GM19438 (cell line): Measurements from ENCODE around the gene COL23A1.

Experiments
- ATAC-seq: cut with Tn5 transposase; IDR thresholded peaks from one replicate; pipeline ENCODE4 v1.9.1; 2021; ENCODE audit warnings: low read depth; ENCODE audit not compliant: unreplicated experiment

Gene COL23A1

DNA sequence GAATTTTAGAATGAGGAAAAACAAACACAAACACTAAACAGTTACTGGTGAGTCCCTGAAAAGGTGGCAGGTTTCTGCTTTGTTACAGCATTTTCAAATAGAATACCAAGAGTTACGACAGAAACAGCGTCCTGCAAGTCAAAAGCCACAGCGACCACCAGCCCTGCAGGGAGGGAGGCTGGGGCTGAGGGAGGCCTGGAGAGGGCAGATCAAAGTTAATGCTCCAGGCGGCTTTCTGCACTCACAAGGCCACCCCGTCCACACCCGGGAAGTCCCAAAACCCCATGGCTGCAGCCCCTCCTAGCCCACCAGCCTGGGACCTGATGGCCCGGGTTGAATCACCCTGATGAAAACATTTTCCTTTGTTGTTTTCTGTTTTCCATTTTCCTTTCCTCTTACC lies 29.3 kb downstream of the COL23A1 start:
- no peak for ATAC-seq

DNA sequence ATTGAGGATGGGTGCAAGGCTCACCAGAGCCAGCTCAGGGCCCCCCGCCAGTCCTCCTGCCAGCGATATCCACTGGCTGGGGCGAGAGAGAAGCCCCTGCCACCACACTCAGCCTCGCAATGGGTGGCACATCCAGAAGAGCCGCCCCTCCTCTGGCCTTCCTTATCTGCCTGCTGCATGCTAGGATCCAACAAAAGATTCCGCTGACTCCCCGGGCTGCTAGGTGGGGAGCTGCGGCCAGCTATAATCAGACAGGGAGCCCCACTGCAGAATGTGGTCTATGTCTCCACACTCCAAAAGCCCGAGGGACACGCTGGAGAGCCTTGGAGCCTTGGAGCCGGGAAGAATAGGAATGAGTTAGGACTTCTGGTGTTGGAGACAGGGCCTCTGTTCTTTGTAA lies 32.8 kb downstream of the COL23A1 start:
- ATAC-seq = no peak

DNA sequence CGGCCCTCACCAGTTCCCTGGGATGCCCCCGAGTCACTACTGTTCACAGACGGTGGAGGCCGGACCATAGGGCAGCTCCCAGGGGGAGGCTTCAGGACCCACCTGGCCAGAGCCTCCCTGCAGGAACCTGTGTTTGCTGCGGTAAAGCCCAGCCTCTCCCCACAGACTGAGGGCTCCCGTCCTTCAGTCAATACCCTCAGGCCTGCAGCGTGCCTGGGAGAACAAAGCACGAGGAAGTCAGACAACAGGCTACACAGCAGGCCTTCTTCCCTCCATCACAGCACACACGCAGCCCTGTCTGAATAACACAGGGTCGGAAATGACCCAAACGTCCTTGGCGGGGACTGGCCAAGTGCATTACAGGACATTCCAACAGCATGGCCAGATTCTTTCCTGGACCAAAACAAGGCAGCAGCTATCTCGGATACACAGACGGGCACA lies 34.4 kb downstream of the COL23A1 start:
- ATAC-seq = no peak

DNA sequence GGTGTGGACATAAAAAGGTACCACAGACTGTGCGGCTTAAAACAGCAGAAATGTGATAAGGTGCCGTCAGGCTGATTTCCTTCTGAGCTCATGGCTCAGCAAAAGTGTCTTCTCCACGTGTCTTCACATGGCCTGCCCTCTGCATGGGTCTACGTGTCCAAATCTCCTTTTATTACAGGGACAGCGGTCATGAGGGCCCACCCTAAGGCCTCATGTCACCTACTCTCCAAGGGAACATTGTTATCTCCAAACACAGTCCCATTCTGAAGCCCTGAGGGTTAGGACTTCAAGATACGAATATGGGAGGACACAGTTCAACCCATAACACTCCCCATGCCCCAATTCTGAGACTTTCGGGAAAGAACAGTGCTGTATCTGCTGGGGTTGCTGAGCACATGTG lies 35.2 kb downstream of the COL23A1 start:
- ATAC-seq = no peak

DNA sequence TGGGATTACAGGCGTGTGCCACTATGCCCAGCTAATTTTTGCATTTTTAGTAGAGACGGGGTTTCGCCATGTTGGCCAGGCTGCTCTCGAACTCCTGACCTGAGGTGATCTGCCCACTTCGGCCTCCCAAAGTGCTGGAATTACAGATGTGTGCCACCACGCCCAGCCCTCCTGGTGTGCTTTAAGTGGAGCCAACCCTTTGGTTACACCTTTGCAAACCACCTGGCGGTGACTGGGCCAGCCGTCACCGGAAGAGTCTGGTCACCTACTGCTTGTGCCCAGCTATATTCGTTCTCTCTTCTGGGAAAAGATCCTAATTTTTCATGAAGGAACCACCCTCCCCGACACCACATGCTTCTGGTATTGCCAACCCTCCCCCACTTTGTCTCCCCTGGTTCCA lies 35.9 kb downstream of the COL23A1 start:
- ATAC-seq = no peak

DNA sequence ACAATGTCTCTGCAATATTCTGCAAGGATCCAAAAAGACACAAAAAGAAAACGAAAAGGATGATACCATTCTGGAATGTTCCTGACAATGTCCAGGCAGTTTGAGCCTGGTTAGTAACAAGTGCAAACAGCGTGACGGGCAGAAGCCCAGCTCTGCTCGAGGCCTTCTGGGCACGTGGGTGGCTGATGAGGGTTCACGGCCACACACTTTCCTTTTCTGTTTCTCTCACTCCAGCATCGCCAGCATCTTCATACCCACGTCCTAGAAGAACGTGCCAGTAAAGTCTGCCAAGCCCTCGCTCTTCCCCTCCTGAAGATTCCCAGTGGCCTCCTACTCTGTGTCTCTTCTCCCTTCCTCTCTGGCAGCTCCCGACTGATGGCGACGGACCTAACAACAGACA lies 36.7 kb downstream of the COL23A1 start:
- ATAC-seq = no peak

DNA sequence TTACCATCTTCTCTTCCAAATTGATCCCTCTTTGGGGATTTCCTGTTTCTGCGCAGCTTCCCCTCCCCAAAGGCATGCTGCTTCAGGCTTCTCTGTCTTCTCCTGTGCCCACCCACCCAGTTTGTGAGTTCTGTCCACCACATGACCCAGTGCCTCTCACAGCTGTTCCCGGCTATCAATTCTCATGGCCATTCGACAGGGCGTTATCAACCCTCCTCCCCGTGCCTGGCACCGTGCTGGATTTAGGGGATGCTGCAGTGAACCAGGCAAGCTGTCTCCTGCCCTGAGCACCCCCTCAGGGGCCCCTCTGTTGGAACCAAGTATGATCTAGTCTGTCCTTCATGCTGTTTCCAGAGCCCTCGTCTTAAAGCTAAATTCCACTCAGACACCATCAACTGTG lies 38.7 kb downstream of the COL23A1 start:
- ATAC-seq = no peak

DNA sequence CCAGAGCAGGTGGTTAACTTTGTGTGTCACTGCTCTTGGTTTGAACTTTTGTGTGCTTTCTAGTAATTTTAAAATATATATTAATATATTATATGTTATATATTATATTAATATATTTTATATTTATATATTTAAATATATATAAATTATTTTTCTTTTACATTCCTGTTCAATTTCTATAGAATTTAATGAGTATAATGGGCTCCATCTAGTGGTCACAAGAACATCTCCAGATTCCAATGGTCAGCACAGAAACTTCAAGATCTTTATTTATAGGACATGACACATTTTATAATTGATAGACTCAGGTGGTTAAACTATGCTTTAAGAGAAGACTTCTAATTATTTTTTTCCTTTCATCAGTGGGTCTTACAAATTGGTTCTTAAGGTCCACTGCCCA lies 39.1 kb downstream of the COL23A1 start:
- ATAC-seq = no peak

DNA sequence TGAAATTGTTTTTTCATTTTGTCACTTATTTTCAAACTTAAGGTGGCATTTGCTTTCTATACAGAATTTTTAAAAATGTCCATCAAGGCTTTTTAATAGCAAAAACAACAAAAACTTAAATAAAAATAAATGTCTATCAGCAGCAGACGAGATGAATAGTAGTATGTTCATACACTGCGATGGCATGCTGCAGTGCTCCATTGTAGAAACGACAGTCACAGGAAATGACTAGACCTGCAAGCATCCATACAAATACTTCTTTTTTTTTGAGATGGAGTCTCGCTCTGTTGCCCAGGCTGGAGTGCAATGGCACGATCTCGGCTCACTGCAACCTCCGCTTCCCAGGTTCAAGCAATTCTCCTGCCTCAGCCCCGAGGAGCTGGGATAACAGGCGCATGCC lies 41.4 kb downstream of the COL23A1 start:
- no peak for ATAC-seq

DNA sequence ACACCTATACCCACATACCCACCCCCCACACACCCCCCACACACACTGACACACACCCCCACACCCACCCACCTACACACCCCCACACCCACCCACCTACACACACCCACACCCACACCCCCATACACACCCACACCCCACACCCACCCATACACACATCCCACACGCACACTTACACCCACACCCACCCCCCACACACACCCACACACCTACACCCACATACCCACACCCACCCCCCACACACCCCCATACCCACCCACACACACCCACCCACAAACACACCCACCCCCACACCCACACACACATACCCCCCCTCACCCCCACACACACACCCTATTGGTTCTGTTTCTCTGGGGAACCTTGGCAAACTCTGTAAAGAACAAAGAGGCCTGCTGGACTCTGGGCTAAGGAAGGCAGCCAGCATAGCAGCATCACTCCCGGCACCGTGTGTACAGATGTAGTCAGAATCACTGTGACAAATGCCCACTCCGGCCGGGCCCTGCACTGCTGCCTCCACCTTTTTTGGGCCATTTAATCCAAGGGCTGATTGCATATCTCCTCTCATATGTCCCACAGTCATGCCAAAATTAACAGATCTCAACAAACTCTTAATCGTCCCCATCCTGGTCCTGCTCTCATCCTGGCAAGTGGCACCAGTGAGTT lies 42.3 kb downstream of the COL23A1 start:
- no peak for ATAC-seq

DNA sequence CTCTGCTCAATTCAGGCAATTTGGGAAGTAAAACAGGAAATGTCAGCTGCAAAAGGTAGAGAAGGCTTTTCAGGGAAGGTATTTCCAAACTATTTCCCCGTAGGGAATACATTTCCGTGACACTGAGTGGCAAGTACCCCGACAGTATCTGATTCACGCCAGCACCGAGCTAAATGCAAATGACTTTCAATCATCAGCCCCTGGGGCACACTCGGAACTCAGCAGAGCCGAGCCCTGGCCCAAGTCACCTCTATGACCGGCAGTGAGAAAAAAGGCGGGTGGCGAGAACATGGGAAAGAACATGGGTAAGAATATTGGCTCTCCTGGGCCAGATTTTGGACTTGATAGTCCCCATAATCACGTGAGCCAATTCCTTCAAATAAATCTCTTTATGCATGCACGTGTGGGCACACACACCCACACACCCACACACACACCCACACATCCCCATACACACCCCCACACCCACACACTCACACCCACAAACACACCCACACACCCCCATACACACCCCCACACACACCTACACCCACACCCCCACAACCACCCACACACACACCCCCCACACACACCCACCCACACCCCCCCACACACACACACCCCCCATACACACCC lies 43.0 kb downstream of the COL23A1 start:
- no peak for ATAC-seq

DNA sequence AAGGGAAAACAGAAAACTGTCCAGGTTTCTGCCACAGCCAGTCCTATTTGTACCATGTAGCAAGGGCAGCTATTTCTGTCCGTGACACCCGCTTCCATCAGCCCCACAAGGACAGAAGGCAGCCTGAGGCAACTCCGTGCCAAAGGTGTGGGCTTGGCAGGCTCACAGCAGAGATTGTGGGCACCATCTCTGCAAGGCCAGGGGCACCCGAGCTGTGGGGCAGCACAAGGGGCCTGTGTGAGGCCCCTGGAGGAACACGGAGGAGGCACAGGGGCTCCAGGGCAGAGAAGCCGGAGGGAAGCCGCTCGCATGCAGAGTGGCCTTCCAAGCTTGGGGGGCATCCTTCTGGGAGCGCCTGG lies 43.5 kb downstream of the COL23A1 start:
- no peak for ATAC-seq

DNA sequence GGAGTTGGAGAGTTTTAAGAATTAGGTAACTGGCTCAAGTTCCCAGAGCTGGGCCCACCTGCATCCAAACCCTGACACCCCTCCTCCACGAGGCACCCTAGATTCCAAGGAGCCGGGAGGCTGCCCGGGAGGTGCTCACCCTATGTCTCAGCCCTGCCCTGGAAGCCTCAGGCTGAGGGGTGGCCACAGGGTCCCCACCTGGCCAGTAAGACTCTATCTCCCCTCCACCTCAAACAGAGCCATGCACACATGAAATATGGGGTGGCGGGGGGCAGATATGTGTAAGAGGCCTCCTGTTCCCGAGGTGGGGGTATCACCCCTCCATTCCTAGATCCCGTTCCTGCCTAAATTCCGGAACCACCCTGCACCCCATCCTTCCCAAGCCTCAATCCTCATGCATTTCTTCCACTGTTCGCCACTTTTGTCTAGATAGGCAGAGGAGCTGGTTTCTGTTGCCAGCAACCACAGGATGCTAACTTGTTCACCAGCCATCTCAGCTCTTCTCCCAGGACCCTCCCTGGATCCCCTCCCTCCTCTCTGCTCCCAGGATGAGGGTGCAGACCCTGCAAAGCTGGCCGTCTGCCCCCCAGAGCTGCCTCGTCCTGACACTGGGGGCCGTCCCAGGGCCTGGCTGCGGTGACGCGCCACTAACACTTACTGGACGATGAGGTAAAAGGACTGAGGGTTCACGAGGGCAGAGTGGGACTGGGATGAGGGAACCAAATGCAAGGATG lies 44.1 kb downstream of the COL23A1 start:
- ATAC-seq = no peak

DNA sequence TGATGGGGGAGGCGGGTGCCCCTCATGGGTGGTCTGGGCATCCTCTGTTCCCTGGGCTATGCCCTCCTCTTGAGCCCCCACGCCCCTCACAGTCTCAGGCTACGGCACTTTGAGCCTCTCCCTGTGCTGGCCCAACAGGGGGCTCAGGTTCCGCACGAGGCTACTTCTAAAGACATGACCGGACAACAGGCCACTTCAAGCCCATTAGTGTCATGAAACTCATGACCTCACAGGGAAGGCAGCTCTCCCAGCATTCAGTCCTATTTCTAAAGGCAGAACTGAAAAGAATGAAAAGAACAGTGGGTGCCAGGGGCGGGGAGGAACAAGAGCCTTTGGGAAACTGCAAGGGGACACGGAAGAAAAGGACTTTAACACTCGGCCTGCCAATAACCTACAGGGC lies 45.0 kb downstream of the COL23A1 start:
- no peak for ATAC-seq

DNA sequence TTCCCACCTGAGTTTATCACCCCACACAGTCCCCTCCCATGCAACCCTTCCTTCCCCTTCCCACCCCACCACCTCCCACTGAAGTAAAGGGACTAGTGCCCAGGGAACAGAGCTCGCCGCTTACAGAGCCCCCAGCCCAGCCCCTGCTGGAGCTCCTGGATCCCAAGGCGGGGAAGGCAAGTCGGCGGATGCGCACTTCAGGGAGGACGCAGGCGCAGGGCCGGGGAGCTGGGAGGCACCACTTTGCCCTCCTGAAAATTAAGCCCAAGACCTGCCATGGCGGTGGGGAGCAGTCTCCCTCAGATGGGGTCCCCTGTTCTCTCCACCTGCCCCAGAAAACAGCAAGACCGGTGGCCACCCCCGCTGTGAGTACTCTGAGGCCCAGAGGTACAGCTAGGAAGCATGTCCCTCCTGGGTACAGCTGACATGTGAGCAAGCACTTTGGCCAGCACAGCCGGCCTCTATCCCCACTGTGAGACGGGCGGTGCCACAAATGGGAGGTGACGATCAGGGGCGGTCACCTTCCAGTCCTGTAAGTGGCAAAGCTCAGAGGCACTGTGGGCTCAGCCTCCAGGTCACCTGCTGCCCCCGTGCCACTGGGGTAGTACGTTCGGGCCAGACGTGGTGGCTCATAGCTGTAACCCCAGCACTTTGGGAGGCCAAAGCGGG lies 45.9 kb downstream of the COL23A1 start:
- no peak for ATAC-seq

DNA sequence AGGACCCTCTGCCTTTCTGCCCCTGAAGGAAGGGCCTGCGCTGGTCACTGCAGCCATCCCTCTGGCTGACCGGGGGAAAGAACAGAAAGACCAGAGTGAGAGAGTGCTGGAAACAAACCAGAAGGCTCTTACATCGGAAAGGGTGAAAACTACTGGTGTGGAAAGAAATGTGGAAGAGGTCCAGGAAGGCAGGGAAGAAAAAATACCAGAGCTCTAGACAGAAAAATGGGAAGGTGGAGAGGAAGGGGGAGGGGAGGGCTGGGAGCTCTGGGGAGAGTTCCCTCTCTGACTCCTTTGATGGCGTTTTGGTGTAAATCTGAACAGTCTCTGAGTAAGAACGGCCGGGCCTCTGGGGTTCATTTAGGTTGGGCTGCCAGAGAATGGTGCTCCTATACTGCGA lies 47.7 kb downstream of the COL23A1 start:
- ATAC-seq = no peak

DNA sequence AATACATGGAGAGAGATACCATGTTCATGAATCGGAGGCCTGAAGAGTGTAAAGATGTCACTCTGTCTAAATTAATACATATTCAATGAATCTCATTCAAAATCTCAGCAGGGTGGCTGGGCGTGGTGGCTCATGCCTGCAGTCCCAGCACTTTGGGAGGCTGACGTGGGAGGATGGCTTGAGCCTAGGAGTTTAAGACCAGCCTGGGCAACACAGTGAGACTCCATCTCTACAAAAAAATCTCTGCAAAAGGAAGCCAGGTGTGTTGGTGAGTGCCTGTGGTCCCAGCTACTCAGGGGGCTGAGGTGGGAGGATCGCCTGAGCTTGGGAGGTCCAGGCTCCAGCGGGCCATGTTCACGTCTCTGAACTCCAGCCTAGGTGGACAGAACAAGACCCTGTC lies 49.7 kb downstream of the COL23A1 start:
- ATAC-seq = no peak

DNA sequence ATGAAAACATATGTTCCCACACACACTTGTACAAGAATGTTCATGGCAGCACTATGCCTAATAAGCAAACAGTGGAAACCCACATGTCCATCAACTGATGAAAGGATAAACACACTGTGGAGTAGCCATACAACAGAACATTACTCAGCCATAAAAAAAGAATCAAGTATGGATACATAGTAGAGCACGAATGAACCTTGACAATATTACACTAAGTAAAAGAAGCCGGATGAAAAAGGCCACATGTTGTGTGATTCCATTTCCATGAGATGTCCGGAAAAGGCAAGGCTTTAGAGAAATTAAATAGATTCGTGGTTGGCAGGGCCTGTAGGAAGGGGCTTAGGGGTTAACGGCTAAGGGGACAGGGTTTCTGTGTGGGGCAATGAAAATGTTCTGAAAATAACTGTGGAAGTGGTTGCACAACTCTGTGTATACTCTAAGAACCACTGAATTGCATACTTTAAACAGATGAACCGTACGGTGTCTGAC lies 51.4 kb downstream of the COL23A1 start:
- no peak for ATAC-seq

DNA sequence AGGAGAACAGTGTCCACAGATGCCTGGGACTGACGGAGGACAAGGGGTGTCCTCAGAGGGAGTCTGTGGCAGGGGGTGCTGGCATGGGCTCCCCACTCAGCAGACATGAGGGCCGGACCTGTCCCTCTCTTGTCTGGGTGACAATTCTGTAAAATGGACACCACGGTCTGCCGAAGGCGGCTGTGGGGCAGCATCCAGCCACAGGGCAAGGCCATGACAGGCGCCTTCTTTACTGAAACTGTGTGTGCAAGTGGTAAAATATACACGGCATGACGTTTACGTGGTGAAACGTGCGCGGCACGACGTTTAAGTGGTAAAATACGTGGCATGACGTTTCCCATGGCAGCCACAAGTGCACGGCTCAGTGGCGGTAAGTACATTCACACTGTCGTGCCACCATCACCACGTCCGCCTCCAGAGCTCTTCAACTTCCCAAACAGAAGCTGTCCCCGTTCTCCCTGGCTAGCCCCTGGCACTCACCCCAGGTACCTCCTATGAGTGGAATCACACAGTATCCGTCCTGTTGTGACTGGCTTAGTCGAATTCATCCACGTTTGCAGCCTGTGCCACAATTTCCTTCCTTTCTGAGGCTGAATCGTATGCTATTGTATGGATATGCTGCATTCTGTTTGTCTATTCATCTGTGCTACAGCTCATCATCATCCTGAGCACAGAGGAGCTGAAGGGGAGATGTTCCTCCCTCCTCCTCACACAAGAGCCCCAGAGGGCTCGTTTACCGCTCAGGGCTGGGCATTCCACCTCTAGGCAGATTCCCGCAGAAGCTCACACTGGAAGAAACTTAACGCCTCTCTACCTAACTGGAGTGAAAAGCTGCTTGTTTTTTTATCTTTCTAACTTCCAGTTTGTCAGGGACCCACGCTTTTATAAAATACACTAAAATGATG lies 52.5 kb downstream of the COL23A1 start:
- no peak for ATAC-seq
